B cell (primary cell): Measurements from ENCODE around the gene MAGEB3. TPM values are rescaled to one million over a fixed set of nuclear protein-coding genes. Genes with fewer than 3 reads are reported as not detected.

Experiments used
- ATAC-seq: fragments of 200-7000 bp; cut with Tn5 transposase; one replicate; pipeline ENCODE4 v1.10.0; 2021; ENCODE audit warnings: low read depth, mild to moderate bottlenecking, moderate number of reproducible peaks, moderate library complexity
- CTCF ChIA-PET: fragments of 350-600 bp; sonication (Branson Sonifier 250); formaldehyde crosslinking; loops from one replicate; lab custom pipeline; 2021; ENCODE audit warnings: antibody characterized with exemption, inconsistent platforms; lab: Charles Lee
- POLR2A ChIA-PET: fragments of 350-600 bp; sonication (Branson Sonifier 250); formaldehyde crosslinking; loops from one replicate; lab custom pipeline; 2021; ENCODE audit warnings: antibody characterized with exemption; lab: Charles Lee
- DNase-seq: peaks from one replicate; pipeline ENCODE4 v3.0.0; 2013
- H2AFZ ChIP-seq: 2 replicates; pipeline ENCODE4 v1.6.1; 2012; ENCODE audit warnings: mild to moderate bottlenecking, low read depth, low read length; ENCODE audit not compliant: insufficient read depth, poor library complexity, severe bottlenecking
- H3K27ac ChIP-seq, 2 donors: 1 replicate in 1 of 2; 2 replicates in 1 of 2; pipeline ENCODE4 v1.5.1; 2012 to 2013; ENCODE audit warnings: low read length in 2 of 2, mild to moderate bottlenecking in 2 of 2, moderate library complexity in 1 of 2
- H3K27me3 ChIP-seq, 4 experiments: fragments of 200-600 bp in 1 of 4; sonication (generic) in 1 of 4; replicated peaks in 1 of 4; 1 replicate in 2 of 4; 2 replicates in 2 of 4; pipeline versions ENCODE4 v1.6.1 to v1.7.0; 2013 to 2016; ENCODE audit warnings: low read length in 3 of 4, mild to moderate bottlenecking in 2 of 4, mixed read lengths in 1 of 4, moderate library complexity in 1 of 4; ENCODE audit not compliant: insufficient read depth in 4 of 4, control insufficient read depth in 3 of 4; ENCODE audit errors: control extremely low read depth in 1 of 4
- H3K36me3 ChIP-seq, 2 experiments: replicated peaks in 1 of 2; 1 replicate in 1 of 2; 2 replicates in 1 of 2; pipeline versions ENCODE4 v1.6.1 to v1.7.1; 2013; ENCODE audit warnings: low read length in 1 of 2; ENCODE audit not compliant: insufficient read depth in 2 of 2, control insufficient read depth in 1 of 2; ENCODE audit errors: control extremely low read depth in 1 of 2, extremely low read depth in 1 of 2
- H3K4me1 ChIP-seq, 2 donors: fragments of 200-600 bp in 1 of 2; sonication (generic) in 1 of 2; 1 replicate in 1 of 2; 2 replicates in 1 of 2; pipeline versions ENCODE4 v1.5.1 to v1.6.1; 2013 to 2017; ENCODE audit warnings: low read length in 2 of 2; ENCODE audit not compliant: control insufficient read depth in 2 of 2, insufficient read depth in 2 of 2
- H3K4me2 ChIP-seq: replicated peaks from 2 replicates; pipeline ENCODE3; 2012; ENCODE audit warnings: mild to moderate bottlenecking, low read depth, low read length; ENCODE audit not compliant: poor library complexity, severe bottlenecking
- H3K4me3 ChIP-seq, 5 experiments: fragments of 200-600 bp in 1 of 5; sonication (generic) in 1 of 5; 1 replicate in 3 of 5; 2 replicates in 2 of 5; pipeline versions ENCODE4 v1.5.1 to v1.7.0; 2011 to 2016; ENCODE audit warnings: low read length in 4 of 5, mild to moderate bottlenecking in 4 of 5, low read depth in 2 of 5, control low read depth in 1 of 5, moderate library complexity in 1 of 5; ENCODE audit not compliant: insufficient read depth in 1 of 5; ENCODE audit errors: control extremely low read depth in 1 of 5, extremely low read depth in 1 of 5
- H3K79me2 ChIP-seq: fragments of 200-600 bp; sonication (generic); one replicate; pipeline ENCODE4 v1.6.0; 2016; ENCODE audit warnings: low read length; ENCODE audit not compliant: control insufficient read depth, insufficient read depth
- H3K9ac ChIP-seq: fragments of 200-600 bp; sonication (generic); 2 replicates; pipeline ENCODE4 v1.6.1; 2017; ENCODE audit warnings: mild to moderate bottlenecking, low read length, moderate library complexity
- H3K9me3 ChIP-seq, 3 donors: one replicate each; pipeline versions ENCODE4 v1.6.1 to v1.7.1; 2013; ENCODE audit warnings: low read length in 2 of 3; ENCODE audit not compliant: control insufficient read depth in 2 of 3, insufficient read depth in 1 of 3; ENCODE audit errors: control extremely low read depth in 1 of 3
- H4K20me1 ChIP-seq: 2 replicates; pipeline ENCODE4 v1.6.0; 2012; ENCODE audit warnings: mild to moderate bottlenecking, low read length; ENCODE audit not compliant: insufficient read depth, control insufficient read depth, poor library complexity, severe bottlenecking
- H3K27ac Mint-ChIP-seq: one replicate; pipeline ENCODE4 v1.8.0; 2021; ENCODE audit warnings: mixed read lengths
- H3K27me3 Mint-ChIP-seq: one replicate; pipeline ENCODE4 v1.8.0; 2021; ENCODE audit warnings: mixed read lengths
- H3K4me1 Mint-ChIP-seq: one replicate; pipeline ENCODE4 v1.8.0; 2021; ENCODE audit warnings: mixed read lengths
- H3K4me3 Mint-ChIP-seq: one replicate; pipeline ENCODE4 v1.8.0; 2021; ENCODE audit warnings: mixed read lengths
- H3K9me3 Mint-ChIP-seq: one replicate; pipeline ENCODE4 v1.8.0; 2022; ENCODE audit warnings: mixed read lengths; ENCODE audit not compliant: insufficient read depth
- CTCF ChIP-seq: fragments of 200-600 bp; IDR thresholded peaks from one replicate; pipeline ENCODE4 v1.8.0; 2022; ENCODE audit warnings: antibody characterized with exemption, mild to moderate bottlenecking
- EZH2 ChIP-seq: IDR thresholded peaks from 2 replicates; pipeline ENCODE4 v1.6.1; 2012; ENCODE audit warnings: borderline replicate concordance, low read depth, mild to moderate bottlenecking, moderate library complexity, low read length; ENCODE audit not compliant: insufficient read depth, poor library complexity, severe bottlenecking
- WGBS: methylation state at CpG from one replicate; pipeline ENCODE4 v1.1.5; 2013; ENCODE audit warnings: missing lambda C conversion rate; ENCODE audit not compliant: insufficient coverage; 5-methylcytosine and 5-hydroxymethylcytosine counted together
- intact Hi-C: fragments of 100-400 bp; cut with micrococcal nuclease; formaldehyde crosslinking; loops from one replicate; pipeline ENCODE4 v1.10.0; 2022
- polyA plus RNA-seq: library from polyadenylated mRNA; depleted of rRNA; stranded (reverse); fragments of >200 nt; gene quantifications from 2 replicates; pipeline ENCODE4 v1.2.3, GENCODE V29; 2012
- total RNA-seq, 2 donors: library from RNA; stranded (reverse); fragments of 120-200 nt in 1 of 2; gene quantifications; 1 replicate in 1 of 2; 2 replicates in 1 of 2; pipeline versions ENCODE4 v1.2.3 to v1.2.4, GENCODE V29; 2013 to 2022

MAGEB3 gene
- total and polyA plus RNA-seq, 2 donors (not counting 1 experiment from before 2014, with no cell fraction given) = not detected

GRCh38 chrX:30283456-30284200, 53.2 kb downstream of the MAGEB3 start:
- ChIA-PET POLR2A (no interaction called here), CTCF (no interaction called here)
- intact Hi-C loops = no loop called here
- H3K36me3 ChIP-seq = no peaks in the 10 kb centered on the region
- Mint-ChIP-seq H3K27ac (no peak overlapping the region), H3K9me3 (no peaks in the 10 kb centered on the region), H3K4me1 (no peaks in the 10 kb centered on the region), H3K4me3 (no peak overlapping the region), H3K27me3 (no peaks in the 10 kb centered on the region)
- DNase-seq (no peak), ATAC-seq (no peak)
- H3K4me2 ChIP-seq = no peak overlapping the region
- H3K9ac ChIP-seq = no peak overlapping the region
- H3K79me2 ChIP-seq = no peaks in the 10 kb centered on the region
- no peak overlapping the region for H2AFZ ChIP-seq
- no peak overlapping the region for H3K4me3 ChIP-seq
- H3K4me1 ChIP-seq = no peaks in the 10 kb centered on the region
- H4K20me1 ChIP-seq = no peaks in the 10 kb centered on the region
- H3K27ac ChIP-seq = no peak overlapping the region
- no peaks in the 10 kb centered on the region for H3K27me3 ChIP-seq
- no CpG with 5 or more reads among the region's 3 CpGs for WGBS
- H3K9me3 ChIP-seq = no peaks in the 10 kb centered on the region
- TF ChIP-seq EZH2 (no peak), CTCF (no peak)

Other genes with a start within 250 kb of the MAGEB3 start
- not detected in 2 replicates for gene MAGEB2, start 15.1 kb upstream of the MAGEB3 start, total RNA-seq
- gene MAGEB2, start 15.1 kb upstream of the MAGEB3 start, polyA plus RNA-seq = not detected in 2 replicates
- not detected in 2 replicates for gene MAGEB4, start 11.3 kb downstream of the MAGEB3 start, total RNA-seq
- not detected in 2 replicates for gene MAGEB4, start 11.3 kb downstream of the MAGEB3 start, polyA plus RNA-seq
- gene MAGEB1, start 16.5 kb downstream of the MAGEB3 start, total RNA-seq = not detected in 2 replicates
- not detected in 2 replicates for gene MAGEB1, start 16.5 kb downstream of the MAGEB3 start, polyA plus RNA-seq
- gene NR0B1, start 78.7 kb downstream of the MAGEB3 start, total RNA-seq = not detected in 2 replicates
- not detected in 2 replicates for gene NR0B1, start 78.7 kb downstream of the MAGEB3 start, polyA plus RNA-seq